ENCODE data around the gene EIF3J.

EIF3J gene

DNA sequence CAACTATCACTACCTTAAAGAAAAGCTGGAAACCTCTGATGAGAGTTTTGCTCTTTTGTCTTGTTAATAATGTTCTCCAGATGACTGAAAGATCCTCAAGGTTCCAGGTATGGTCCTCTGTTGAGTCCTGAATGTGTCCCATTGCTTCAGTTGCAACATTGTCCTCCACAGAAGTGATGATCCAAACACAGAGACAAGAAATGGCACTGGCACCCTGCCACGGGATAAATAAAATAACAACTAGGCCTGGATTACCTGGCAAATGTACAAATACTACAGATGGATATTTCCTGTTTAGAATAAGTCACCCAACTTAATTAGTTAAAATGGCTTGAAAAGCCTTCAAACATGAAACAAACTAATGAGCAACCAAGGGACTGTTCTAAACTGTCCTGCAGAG lies 58.3 kb downstream of the EIF3J start:
- DNase-seq (ENCODE audit: low read depth): no peak

DNA sequence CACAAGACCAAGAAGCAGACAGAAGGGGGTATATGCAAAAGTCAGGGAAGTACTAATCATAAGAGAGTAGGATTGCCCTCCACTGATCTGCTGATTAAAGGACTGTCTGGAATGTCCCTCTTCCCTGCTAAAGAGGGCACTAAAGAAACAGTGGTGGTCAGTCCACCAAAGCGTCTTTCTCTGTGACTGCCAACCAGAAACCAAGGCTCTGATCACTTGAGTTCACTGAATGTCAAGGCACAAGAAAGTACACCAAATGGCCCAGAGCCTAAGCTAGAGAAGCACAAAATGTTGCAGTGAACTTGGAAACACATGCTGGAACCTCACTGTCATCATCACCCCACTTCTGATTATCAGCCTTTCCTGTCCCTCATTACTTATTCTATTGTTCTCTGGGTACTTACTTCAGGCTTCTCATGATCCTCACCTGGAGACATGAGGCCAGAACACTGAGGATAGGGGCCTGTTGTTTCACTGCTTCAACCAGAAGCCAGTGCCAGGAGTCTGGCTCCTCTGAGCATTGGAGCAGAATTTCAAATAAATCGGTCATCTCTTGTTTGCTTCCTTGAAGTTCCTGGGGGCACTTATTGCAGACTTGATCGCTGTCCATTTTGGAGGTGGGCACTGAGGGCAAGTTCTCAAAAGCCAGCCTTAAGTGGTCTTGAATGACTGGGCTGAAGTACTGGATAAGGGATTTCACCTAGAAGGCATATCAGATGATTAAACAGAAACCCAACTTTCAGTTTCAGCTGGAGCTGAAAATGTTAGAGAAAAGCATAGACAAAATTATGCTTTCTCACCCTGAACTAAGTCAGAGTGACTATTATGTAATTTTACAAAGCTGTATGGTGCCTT lies 58.9 kb downstream of the EIF3J start:
- DNase-seq (ENCODE audit: low read depth): no peak

- no peak for DNase-seq (ENCODE audit: low read depth)
Observed at GRCh38 chr15:44596511-44597010, 59.6 kb downstream of the EIF3J start.

DNA sequence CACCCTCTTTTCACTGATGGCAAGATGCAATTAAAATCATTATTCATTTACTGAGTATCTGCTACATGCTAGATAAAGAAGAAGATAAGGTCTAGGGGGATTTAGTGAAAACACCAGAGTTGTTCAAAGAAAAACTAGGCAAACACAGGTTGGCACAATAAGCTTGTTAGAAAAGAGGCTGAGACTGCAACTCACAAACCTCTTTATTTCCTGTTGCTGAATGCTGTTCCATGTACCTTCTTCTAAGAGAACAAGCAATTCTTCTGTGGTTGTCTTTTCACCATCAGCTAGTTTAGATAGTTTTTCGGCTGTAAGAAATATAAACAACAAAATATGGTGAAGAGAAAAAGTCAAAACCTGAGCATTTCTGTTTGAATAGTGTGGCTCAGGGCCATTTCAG lies 61.1 kb downstream of the EIF3J start:
- no peak for DNase-seq (ENCODE audit: low read depth)

- no peak for DNase-seq (ENCODE audit: low read depth)
Observed at GRCh38 chr15:44598892-44599291, 61.9 kb downstream of the EIF3J start.

DNA sequence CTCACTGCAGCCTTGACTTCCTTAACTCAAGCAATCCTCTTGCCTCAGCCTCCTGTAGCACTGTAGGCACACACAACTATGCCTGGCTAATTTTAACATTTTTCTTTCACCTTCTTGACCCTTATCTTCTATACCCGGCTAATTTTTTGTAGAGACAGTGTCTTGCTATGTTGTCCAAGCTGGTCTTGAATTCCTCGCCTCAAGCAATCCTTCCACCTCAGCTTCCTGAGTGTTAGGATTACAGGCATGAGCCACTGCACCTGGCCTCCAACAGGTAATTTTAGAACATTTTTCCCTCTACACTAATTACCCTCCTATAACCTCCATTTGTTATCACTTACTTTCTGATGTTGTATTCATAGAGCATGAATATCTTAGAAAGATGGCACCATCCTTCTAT lies 66.2 kb downstream of the EIF3J start:
- DNase-seq (ENCODE audit: low read depth): no peak

DNA sequence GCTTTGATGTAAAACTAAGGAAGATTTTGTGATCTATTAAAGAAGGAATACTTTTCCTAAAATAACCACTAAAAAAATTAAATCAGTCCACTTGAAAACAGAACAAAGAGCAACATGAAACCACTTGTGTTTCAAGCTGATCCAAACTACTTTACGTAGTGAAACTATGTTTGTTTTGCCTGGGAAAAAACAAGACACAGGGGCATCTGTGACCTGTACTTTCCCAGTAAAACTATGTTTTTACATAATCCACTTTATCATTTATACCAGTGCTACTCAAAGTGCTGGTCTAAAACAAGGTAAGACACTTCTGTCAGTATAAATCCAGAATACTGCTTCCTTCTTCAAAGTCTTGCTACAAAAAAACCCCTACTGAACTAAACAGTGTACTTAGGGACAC lies 69.8 kb downstream of the EIF3J start:
- no peak for DNase-seq (ENCODE audit: low read depth)

Measured in stimulated activated CD8-positive, alpha-beta memory T cell treated with anti-CD3 and anti-CD28 coated beads, Interleukin-12 subunit alpha, Interleukin-12 subunit beta, amount 100 ng/mL, for 1 hour (primary cell).